SU-DHL-6 (cell line): ENCODE data around the gene IGFL2.
"Not testable (repeated sequence)": the region's sequence is repeated elsewhere in the genome, so short reads cannot be mapped to it uniquely, and the experiment has no call there.

Experiments used
- EZH2phosphoT487 ChIP-seq: fragments of 200-600 bp; sonication (generic), shearing (Covaris generic); conservative IDR thresholded peaks from 2 replicates; pipeline ENCODE4 v1.6.1; 2018; ENCODE audit warnings: mild to moderate bottlenecking, antibody characterized with exemption, low read length, moderate library complexity, mixed read lengths
- TF ChIP-seq, protein P1 (sequence below): fragments of 200-600 bp; sonication (generic); IDR thresholded peaks from one replicate; pipeline ENCODE4 v1.5.1; 2017; ENCODE audit warnings: antibody characterized with exemption, mild to moderate bottlenecking, low read length, moderate library complexity; ENCODE audit not compliant: insufficient read depth, poor library complexity, severe bottlenecking

- TF ChIP-seq, protein P1, sequence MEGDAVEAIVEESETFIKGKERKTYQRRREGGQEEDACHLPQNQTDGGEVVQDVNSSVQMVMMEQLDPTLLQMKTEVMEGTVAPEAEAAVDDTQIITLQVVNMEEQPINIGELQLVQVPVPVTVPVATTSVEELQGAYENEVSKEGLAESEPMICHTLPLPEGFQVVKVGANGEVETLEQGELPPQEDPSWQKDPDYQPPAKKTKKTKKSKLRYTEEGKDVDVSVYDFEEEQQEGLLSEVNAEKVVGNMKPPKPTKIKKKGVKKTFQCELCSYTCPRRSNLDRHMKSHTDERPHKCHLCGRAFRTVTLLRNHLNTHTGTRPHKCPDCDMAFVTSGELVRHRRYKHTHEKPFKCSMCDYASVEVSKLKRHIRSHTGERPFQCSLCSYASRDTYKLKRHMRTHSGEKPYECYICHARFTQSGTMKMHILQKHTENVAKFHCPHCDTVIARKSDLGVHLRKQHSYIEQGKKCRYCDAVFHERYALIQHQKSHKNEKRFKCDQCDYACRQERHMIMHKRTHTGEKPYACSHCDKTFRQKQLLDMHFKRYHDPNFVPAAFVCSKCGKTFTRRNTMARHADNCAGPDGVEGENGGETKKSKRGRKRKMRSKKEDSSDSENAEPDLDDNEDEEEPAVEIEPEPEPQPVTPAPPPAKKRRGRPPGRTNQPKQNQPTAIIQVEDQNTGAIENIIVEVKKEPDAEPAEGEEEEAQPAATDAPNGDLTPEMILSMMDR: not testable (repeated sequence)
- not testable (repeated sequence) for TF ChIP-seq EZH2phosphoT487
Observed at GRCh38 chr19:46102333-46102732, 45.7 kb upstream of the IGFL2 start.
